Esophagus muscularis mucosa (tissue), 4 donors: Measurements from ENCODE around the gene FASTK.

Experiments
- CTCF ChIP-seq, 3 experiments: fragments of 200-600 bp in 2 of 3; fragments of 450-650 bp in 1 of 3; sonication (generic) in 2 of 3; IDR thresholded peaks; one replicate each; pipeline ENCODE4 v1.5.1; 2017 to 2019; ENCODE audit warnings: antibody characterized with exemption in 3 of 3, mild to moderate bottlenecking in 2 of 3, moderate library complexity in 1 of 3
- EP300 ChIP-seq: sonication (generic); formaldehyde crosslinking; IDR thresholded peaks from one replicate; pipeline ENCODE4 v1.6.1; 2017; ENCODE audit warnings: antibody characterized with exemption
- POLR2A ChIP-seq: fragments of 450-650 bp; IDR thresholded peaks from one replicate; pipeline ENCODE4 v1.6.1; 2017; ENCODE audit warnings: antibody characterized with exemption, moderate library complexity, mild to moderate bottlenecking, low read depth
- POLR2AphosphoS5 ChIP-seq, 2 donors: sonication (generic); formaldehyde crosslinking; IDR thresholded peaks; one replicate each; pipeline ENCODE4 v1.6.1; 2017; ENCODE audit warnings: antibody characterized with exemption in 2 of 2

DNA sequence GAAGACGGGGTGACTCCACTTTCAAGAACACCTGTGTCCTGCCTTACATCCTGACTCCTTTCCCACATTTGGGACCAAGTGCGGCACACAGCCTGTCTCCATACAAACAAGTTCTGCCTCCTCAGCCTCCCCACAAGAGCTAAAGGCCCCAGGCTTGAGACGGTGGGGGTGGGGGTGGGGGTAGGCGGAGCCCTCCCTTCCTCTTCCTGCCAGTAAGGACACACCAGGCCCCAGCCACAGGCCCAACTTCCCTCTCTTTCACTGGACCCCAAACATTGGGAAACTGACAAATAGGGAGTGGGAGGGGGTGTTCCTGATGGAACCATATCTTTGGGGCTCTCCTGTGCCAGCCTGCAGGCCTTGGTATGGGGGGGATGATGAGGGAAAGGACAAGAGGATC lies 27.5 kb downstream of the FASTK start:
- TF ChIP-seq POLR2AphosphoS5 (IDR thresholded peaks at IDR 0.05) = no peak
- TF ChIP-seq CTCF (IDR thresholded peaks at IDR 0.05) = no peak
- TF ChIP-seq POLR2A = no peak
- no peak for TF ChIP-seq EP300
